Chondrocyte (in vitro differentiated cells): ENCODE measurements around the gene ALOXE3. TPM values are rescaled to one million over a fixed set of nuclear protein-coding genes. Genes with fewer than 3 reads are reported as not detected.

Source experiments
- DNase-seq: peaks from one replicate; pipeline ENCODE4 v3.0.0; 2021; ENCODE audit warnings: mixed read lengths, low spot score
- H3K27ac Mint-ChIP-seq: one replicate; pipeline ENCODE4 v1.8.0; 2021; ENCODE audit warnings: mild to moderate bottlenecking, moderate library complexity, mixed read lengths; ENCODE audit not compliant: unreplicated experiment
- H3K27me3 Mint-ChIP-seq: 2 replicates; pipeline ENCODE4 v1.8.0; 2021; ENCODE audit warnings: low read depth, mixed read lengths
- H3K36me3 Mint-ChIP-seq: 2 replicates; pipeline ENCODE4 v1.8.0; 2021; ENCODE audit warnings: low read depth, mixed read lengths
- H3K4me1 Mint-ChIP-seq: 2 replicates; pipeline ENCODE4 v1.8.0; 2021; ENCODE audit warnings: low read depth, mild to moderate bottlenecking, mixed read lengths
- H3K4me3 Mint-ChIP-seq: one replicate; pipeline ENCODE4 v1.8.0; 2021; ENCODE audit warnings: mild to moderate bottlenecking, moderate library complexity, mixed read lengths; ENCODE audit not compliant: unreplicated experiment
- H3K9me3 Mint-ChIP-seq: 2 replicates; pipeline ENCODE4 v1.8.0; 2021; ENCODE audit warnings: low read depth, mixed read lengths
- CTCF ChIP-seq: fragments of 200-600 bp; sonication (generic); IDR thresholded peaks from 2 replicates; pipeline ENCODE4 v1.5.0; 2021; ENCODE audit warnings: antibody characterized with exemption, mild to moderate bottlenecking, moderate library complexity
- total RNA-seq: library from RNA; stranded (reverse); gene quantifications from 3 replicates; pipeline ENCODE4 v1.2.1, GENCODE V29; 2021

ALOXE3 gene
- total RNA-seq, 1 donor from 2014 or later, result 0.12 TPM

DNA sequence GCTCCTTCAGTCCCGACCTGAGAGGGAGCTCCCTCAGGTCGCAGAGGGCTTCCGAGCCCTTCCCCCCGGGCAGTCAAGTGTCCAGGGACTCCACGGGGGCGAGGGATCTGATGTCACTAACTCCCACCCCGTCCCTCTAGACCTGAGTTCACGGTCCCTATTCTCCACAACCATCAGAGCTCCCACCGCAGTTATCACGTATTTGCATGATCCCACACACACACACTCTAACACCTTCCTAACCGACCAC, 37.6 kb upstream of the ALOXE3 start:
- Mint-ChIP-seq H3K36me3 (peaks cover 4% of the 10 kb centered on the region), H3K9me3 (no peaks in the 10 kb centered on the region), H3K4me1 (peaks cover 37% of the 10 kb centered on the region), H3K4me3 (no peak overlapping the region), H3K27me3 (no peaks in the 10 kb centered on the region), H3K27ac (no peak overlapping the region)
- no peak for TF ChIP-seq CTCF
- no peak for DNase-seq

- H3K36me3 Mint-ChIP-seq, result peaks cover 4% of the 10 kb centered on the region
- TF ChIP-seq CTCF, result peak; percentile 18
- no peaks in the 10 kb centered on the region for H3K9me3 Mint-ChIP-seq
- H3K27me3 Mint-ChIP-seq, result no peaks in the 10 kb centered on the region
- DNase-seq, result no peak
- H3K4me1 Mint-ChIP-seq, result peaks cover 37% of the 10 kb centered on the region
- H3K27ac Mint-ChIP-seq, result no peak overlapping the region
- no peak overlapping the region for H3K4me3 Mint-ChIP-seq
These were observed 37.1 kb upstream of the ALOXE3 start for GRCh38 chr17:8155231-8155995.

GRCh38 chr17:8154608-8155155, 36.4 kb upstream of the ALOXE3 start:
- no peaks in the 10 kb centered on the region for H3K27me3 Mint-ChIP-seq
- H3K27ac Mint-ChIP-seq, result no peak overlapping the region
- no peak for DNase-seq

GRCh38 chr17:8153957-8154607, 35.8 kb upstream of the ALOXE3 start:
- Mint-ChIP-seq H3K27ac (no peak overlapping the region), H3K27me3 (no peaks in the 10 kb centered on the region), H3K36me3 (peaks cover 7% of the 10 kb centered on the region), H3K4me3 (no peak overlapping the region), H3K4me1 (peaks cover 41% of the 10 kb centered on the region), H3K9me3 (no peaks in the 10 kb centered on the region)
- no peak for TF ChIP-seq CTCF
- peak; percentile 100 for DNase-seq

More at GRCh38 chr17:8154608-8155155, 36.4 kb upstream of the ALOXE3 start:
- no peak overlapping the region for H3K4me3 Mint-ChIP-seq
- H3K4me1 Mint-ChIP-seq, result peaks cover 41% of the 10 kb centered on the region
- no peak for TF ChIP-seq CTCF
- peaks cover 3% of the 10 kb centered on the region for H3K36me3 Mint-ChIP-seq
- H3K9me3 Mint-ChIP-seq, result no peaks in the 10 kb centered on the region

DNA sequence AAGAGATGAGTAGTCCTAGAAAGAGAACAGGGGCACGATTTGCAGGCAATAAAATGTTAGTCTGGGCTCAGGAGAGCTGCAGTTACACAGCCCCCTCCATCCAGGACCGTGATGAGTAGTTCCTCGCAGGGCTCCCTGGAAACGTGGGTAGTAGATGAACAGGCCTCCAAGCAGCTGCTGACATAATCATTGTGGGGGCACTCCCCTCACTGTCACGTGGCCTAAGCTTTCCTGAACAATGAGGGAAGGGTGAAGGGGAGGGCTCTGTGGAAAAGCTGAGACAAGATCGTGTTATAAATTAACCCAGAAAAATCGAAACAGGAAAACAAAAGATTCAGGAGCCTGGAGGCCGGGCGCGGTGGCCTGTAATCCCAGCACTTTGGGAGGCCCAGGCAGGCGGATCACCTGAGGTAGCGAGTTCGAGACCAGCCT, 35.2 kb upstream of the ALOXE3 start:
- H3K36me3 Mint-ChIP-seq, result peaks cover 8% of the 10 kb centered on the region
- TF ChIP-seq CTCF, result no peak
- peaks cover 37% of the 10 kb centered on the region for H3K4me1 Mint-ChIP-seq
- DNase-seq, result no peak
- H3K9me3 Mint-ChIP-seq, result no peaks in the 10 kb centered on the region
- no peak overlapping the region for H3K27ac Mint-ChIP-seq
- H3K27me3 Mint-ChIP-seq, result no peaks in the 10 kb centered on the region
- no peak overlapping the region for H3K4me3 Mint-ChIP-seq
